ENCODE results near the gene TACR2.

DNA sequence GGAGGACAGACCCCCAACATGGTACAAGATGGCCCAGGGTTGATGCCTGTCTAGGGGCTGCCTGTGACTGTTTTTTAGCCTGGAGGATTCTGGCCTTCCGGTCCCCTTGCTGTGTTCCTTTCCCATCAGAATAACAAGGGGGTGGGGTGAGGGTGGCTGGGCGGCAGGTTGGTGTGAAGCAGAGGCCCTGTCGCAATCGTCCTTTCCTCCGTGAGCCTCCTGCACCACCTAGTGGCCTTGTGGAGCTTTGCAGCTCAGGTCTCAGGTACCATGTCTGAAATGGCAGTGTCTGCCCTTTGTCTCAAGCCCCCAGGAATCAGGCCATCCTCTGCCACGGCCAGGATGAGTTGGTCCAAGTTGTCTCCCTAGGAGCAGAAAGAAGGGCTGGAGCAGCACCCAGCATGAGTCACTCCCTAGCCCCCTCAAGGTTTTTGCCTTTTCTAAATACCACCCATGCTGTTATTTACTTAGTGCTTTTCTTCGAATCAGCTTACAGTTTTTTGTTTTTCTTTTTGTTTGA lies 24.2 kb downstream of the TACR2 start:
- TF ChIP-seq, protein P1, sequence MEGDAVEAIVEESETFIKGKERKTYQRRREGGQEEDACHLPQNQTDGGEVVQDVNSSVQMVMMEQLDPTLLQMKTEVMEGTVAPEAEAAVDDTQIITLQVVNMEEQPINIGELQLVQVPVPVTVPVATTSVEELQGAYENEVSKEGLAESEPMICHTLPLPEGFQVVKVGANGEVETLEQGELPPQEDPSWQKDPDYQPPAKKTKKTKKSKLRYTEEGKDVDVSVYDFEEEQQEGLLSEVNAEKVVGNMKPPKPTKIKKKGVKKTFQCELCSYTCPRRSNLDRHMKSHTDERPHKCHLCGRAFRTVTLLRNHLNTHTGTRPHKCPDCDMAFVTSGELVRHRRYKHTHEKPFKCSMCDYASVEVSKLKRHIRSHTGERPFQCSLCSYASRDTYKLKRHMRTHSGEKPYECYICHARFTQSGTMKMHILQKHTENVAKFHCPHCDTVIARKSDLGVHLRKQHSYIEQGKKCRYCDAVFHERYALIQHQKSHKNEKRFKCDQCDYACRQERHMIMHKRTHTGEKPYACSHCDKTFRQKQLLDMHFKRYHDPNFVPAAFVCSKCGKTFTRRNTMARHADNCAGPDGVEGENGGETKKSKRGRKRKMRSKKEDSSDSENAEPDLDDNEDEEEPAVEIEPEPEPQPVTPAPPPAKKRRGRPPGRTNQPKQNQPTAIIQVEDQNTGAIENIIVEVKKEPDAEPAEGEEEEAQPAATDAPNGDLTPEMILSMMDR (IDR thresholded peaks at IDR 0.05) = peak; percentile 89 to 91 (median 90)
- no peak for TF ChIP-seq POLR2A (IDR thresholded peaks at IDR 0.05)

All from testis (tissue), 2 donors.